ENCODE data around the gene DNAJB2. TPM values are rescaled to one million over a fixed set of nuclear protein-coding genes. Genes with fewer than 3 reads are reported as not detected.
A peak's percentile ranks its signal among the peaks of the same experiment; 100 is the strongest.

The DNAJB2 gene
- total RNA-seq: 10 to 100 TPM; 34.7 to 69.4 (median 58.3) TPM

DNA sequence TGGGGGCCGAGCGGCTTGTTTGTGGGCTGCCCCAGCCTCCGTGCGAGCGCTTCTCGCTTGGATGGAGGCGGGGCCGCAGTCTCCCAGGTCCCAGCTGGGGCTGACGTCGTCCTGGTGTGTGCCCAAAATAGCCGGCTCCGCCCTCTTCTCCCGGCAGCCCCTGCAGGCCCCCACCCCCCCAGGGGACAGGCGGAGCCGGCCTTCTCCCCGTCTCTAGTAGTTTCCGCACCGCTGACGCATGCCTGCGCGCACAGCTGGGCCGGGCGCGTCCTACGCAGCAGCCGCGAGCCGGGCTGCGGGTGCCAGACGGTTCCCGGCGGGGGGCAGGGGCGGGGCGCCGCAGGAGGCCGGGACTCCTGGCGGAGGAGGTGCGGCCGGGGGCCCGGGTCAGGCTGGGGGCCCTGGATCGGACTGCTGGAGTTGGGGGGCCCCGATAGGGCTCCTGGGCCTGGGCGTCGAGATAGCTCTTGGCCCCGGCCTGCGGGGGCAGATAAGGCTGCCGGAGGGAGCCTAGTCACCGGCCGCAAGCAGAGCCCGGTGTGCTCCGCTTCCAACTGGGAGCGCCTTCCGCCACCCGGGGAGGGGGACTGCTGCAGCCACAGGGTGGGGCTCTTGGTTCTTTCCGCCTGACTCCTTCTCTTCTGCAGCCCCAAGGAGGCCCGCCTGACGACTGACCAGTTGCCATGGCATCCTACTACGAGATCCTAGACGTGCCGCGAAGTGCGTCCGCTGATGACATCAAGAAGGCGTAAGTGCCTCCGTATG, at the start of gene DNAJB2:
Gene DNAJB2, plus strand, starts transcription at position 216 of the 765 bp plus-strand sequence. Its CDS starts 468 bp downstream, at position 684.
- DNase-seq: peak; percentile 98 to 100 (median 99)
- TF ChIP-seq POLR2A (IDR thresholded peaks at IDR 0.05): peak; percentile 90 to 94
- TF ChIP-seq, protein P1, sequence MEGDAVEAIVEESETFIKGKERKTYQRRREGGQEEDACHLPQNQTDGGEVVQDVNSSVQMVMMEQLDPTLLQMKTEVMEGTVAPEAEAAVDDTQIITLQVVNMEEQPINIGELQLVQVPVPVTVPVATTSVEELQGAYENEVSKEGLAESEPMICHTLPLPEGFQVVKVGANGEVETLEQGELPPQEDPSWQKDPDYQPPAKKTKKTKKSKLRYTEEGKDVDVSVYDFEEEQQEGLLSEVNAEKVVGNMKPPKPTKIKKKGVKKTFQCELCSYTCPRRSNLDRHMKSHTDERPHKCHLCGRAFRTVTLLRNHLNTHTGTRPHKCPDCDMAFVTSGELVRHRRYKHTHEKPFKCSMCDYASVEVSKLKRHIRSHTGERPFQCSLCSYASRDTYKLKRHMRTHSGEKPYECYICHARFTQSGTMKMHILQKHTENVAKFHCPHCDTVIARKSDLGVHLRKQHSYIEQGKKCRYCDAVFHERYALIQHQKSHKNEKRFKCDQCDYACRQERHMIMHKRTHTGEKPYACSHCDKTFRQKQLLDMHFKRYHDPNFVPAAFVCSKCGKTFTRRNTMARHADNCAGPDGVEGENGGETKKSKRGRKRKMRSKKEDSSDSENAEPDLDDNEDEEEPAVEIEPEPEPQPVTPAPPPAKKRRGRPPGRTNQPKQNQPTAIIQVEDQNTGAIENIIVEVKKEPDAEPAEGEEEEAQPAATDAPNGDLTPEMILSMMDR (IDR thresholded peaks at IDR 0.05): no peak
- H3K27me3 ChIP-seq: no peaks in the 10 kb centered on the region
- peak within 1 kb of the TSS; percentile 93 to 99 (median 97) for H3K27ac ChIP-seq
- no peaks in the 10 kb centered on the region for H3K9me3 ChIP-seq
- peaks cover 0 to 35% (median 0%) of the 10 kb centered on the region in 3 donors for H3K36me3 ChIP-seq
- peaks cover 0 to 30% (median 9%) of the 10 kb centered on the region in 4 donors for H3K4me1 ChIP-seq
- peak within 1 kb of the TSS; percentile 71 to 77 (median 74) for H3K4me3 ChIP-seq

DNA sequence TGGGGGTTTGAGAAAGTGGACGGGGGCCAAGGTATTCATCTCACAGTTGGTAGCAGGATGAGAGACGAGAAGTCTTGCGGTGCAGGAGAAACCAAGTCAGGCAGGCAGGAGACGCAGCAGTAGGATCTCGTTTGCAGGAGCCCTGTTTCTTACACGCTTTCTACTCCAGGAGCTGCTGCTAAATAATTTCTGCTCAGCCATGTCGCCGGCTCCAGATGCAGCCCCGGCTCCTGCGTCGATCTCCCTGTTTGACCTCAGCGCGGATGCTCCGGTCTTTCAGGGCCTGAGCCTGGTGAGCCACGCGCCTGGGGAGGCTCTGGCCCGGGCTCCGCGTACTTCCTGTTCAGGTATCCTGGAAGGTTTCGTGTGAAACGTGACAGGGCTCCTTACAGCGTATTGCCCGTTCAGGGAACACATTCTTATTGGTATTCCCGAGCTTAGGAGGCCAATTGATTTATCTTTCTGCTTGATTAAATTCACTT, 49.1 kb upstream of the DNAJB2 start:
- H3K27ac ChIP-seq: peak overlapping the region; percentile 88 to 97 (median 94)
- H3K27me3 ChIP-seq: no peaks in the 10 kb centered on the region
- peaks cover 0 to 26% (median 18%) of the 10 kb centered on the region in 4 donors for H3K4me1 ChIP-seq
- H3K4me3 ChIP-seq: peak overlapping the region; percentile 77 to 85 (median 82)
- TF ChIP-seq POLR2A (IDR thresholded peaks at IDR 0.05): no peak
- TF ChIP-seq, protein P1 (IDR thresholded peaks at IDR 0.05): no peak
- DNase-seq: peak; percentile 73 to 81 (median 74)
- H3K9me3 ChIP-seq: no peaks in the 10 kb centered on the region
- H3K36me3 ChIP-seq: peaks cover 0 to 50% (median 0%) of the 10 kb centered on the region in 3 donors

DNA sequence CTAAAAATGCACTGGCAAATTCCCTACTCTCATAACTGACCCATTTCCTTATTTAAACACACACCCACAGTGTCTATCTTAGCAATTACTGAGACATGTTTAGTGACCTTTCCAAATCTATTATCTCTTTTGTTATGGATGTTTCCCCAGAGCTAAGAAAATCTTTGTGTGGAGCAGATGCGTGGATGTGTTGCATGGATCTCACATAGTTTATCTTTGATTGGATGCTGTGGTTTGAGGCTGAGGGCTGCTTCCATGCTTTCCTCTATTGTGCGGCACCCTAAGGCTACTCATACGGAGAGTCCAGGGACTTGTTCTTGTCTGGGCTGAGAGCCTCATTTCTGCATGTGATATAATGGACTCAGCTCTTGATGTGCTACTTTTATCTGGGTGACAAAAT, 44.8 kb upstream of the DNAJB2 start:
- TF ChIP-seq, protein P1 (IDR thresholded peaks at IDR 0.05): no peak
- TF ChIP-seq POLR2A (IDR thresholded peaks at IDR 0.05): no peak
- no peak for DNase-seq
- Histone ChIP-seq H3K4me3 (no peak overlapping the region), H3K27ac (no peak overlapping the region), H3K27me3 (no peaks in the 10 kb centered on the region), H3K9me3 (no peaks in the 10 kb centered on the region), H3K4me1 (peaks cover 0 to 11% (median 5%) of the 10 kb centered on the region in 4 donors), H3K36me3 (peaks cover 0 to 75% (median 0%) of the 10 kb centered on the region in 3 donors)

DNA sequence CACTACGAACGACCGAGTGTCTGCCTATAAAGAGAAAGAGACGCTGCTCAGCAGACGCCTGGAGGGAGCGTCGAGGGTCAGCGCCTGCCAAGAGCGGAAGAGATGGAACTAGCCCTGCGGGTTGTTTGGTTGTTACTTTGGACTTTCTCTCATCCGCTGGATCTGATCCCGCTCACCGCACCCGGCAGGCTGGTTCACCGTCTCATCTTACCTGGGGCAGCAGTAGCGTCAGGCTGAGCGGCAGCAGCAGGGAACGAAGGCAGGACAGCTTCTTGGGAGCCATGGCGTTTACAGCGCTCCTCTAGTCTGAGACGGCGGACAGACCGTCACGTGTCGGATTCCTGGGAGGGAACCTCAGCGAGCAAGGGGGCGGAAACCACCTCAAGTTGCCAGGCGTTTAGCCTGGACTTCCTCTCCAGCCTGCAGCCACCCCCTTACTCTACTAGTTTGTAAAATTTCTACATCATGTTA, 35.8 kb upstream of the DNAJB2 start:
- peak overlapping the region in 2 of 4 donors; percentile 63 to 64 for H3K27ac ChIP-seq
- H3K27me3 ChIP-seq: no peaks in the 10 kb centered on the region
- DNase-seq: peak in 2 of 3 donors; percentile 68 to 80
- H3K4me3 ChIP-seq: peak overlapping the region in 2 of 4 donors; percentile 33 to 36
- H3K4me1 ChIP-seq: peaks cover under 1 to 39% (median 23%) of the 10 kb centered on the region in 4 donors
- TF ChIP-seq, protein P1 (IDR thresholded peaks at IDR 0.05): no peak
- TF ChIP-seq POLR2A (IDR thresholded peaks at IDR 0.05): peak in 1 of 2 donors; percentile 36
- no peaks in the 10 kb centered on the region for H3K9me3 ChIP-seq
- H3K36me3 ChIP-seq: peaks cover 0 to 8% (median 0%) of the 10 kb centered on the region in 3 donors

DNA sequence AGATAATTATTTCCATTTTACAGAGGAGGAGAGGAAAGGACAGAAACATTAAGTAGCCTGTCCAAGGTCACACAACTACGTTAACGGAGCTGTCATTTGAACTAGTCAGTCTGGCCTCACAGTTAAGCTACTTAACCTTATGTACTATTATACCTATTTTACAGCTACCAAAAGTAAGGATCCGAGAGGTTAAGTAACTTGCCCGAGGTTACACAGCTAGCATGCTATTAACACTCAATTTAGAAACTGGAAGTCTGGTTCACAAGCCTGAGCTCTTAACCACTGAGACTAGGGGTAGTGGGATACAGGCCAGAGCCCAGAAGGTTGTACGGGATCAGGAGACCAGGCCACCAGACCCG, 34.4 kb upstream of the DNAJB2 start:
- Histone ChIP-seq H3K4me3 (peak overlapping the region; percentile 65 to 88 (median 76)), H3K27me3 (no peaks in the 10 kb centered on the region)

More for the DNA sequence above, 34.4 kb upstream of the DNAJB2 start:
- Histone ChIP-seq H3K9me3 (no peaks in the 10 kb centered on the region), H3K27ac (peak overlapping the region; percentile 86 to 98 (median 92)), H3K36me3 (no peaks in the 10 kb centered on the region), H3K4me1 (peaks cover 7 to 54% (median 36%) of the 10 kb centered on the region in 4 donors)
- DNase-seq: no peak
- TF ChIP-seq POLR2A (IDR thresholded peaks at IDR 0.05): no peak
